WI38 (cell line): ENCODE results near the gene AKT3.
"Not testable (repeated sequence)": the region's sequence is repeated elsewhere in the genome, so short reads cannot be mapped to it uniquely, and the experiment has no call there.

Source experiments
- H3K4me3 ChIP-seq: 2 replicates; pipeline ENCODE4 v1.5.1; 2011; ENCODE audit warnings: low read depth, mild to moderate bottlenecking, control low read depth, low read length
- CTCF ChIP-seq: IDR thresholded peaks from 2 replicates; pipeline ENCODE4 v1.5.1; 2012; ENCODE audit warnings: low read depth, mild to moderate bottlenecking, control low read depth, low read length

Gene AKT3

DNA sequence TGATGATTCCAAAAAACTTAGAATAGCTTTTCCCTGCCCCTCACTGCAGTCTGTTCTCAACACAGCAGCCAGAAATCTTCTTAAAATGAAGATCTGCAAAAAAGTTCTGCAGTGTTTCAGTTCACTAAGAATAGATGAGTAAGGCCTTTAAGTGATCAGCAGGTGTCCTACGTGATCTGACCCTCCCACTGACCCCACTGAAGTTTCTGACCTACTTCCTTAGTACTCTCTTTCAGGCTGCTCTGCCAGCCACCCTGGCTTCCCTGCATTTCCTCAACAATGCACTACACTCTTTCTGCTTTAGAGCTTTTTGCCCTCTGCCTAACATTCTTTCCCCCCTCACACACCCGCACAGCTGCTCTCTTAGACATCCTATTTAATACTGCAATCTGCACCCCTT, 182.5 kb downstream of the AKT3 start:
- no peak for TF ChIP-seq CTCF
- H3K4me3 ChIP-seq: no peak overlapping the region

DNA sequence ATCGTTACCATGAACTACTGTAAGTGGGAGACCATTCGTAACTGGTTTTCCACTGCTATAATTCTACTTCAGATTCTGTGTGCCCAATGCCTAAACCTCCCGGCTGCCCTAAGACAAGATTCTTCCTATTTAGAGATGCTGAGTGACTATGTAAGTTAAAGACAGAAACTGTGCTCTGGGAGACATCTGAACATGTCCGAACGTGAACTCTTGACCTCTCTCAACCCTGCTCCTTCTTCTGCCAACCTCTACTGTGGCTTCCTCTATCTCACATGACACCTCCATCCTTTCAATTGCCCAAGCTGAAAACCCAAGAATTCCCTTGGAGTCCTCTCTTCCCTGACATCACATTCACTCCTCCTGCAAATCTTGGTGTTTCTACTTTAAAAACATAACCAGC, 182.9 kb downstream of the AKT3 start:
- H3K4me3 ChIP-seq: no peak overlapping the region
- no peak for TF ChIP-seq CTCF

GRCh38 chr1:243663651-243664050, 186.4 kb downstream of the AKT3 start:
- TF ChIP-seq CTCF: no peak
- no peak overlapping the region for H3K4me3 ChIP-seq

- not testable (repeated sequence) for H3K4me3 ChIP-seq
Observed at GRCh38 chr1:243662169-243662568, 187.9 kb downstream of the AKT3 start.

- H3K4me3 ChIP-seq: no peak overlapping the region
- no peak for TF ChIP-seq CTCF
Observed at GRCh38 chr1:243658594-243659105, 191.4 kb downstream of the AKT3 start.

DNA sequence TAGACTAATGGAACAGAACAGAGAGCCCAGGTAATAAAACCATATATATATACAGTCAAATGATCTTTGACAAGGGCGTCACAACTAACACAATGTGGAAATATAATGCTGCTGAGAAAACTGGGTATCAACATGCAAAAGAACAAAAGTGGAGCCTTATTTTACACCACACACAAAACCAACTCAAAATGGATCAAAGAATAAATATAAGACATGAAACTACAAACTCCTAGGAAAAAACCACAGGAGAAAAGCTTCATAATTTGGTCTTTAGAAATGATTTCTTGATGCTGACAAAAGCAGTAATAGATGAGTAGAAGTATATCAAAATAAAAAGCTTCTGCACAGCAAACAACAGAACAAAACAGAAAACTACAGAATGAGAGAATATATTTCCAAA, 192.2 kb downstream of the AKT3 start:
- no peak for TF ChIP-seq CTCF

DNA sequence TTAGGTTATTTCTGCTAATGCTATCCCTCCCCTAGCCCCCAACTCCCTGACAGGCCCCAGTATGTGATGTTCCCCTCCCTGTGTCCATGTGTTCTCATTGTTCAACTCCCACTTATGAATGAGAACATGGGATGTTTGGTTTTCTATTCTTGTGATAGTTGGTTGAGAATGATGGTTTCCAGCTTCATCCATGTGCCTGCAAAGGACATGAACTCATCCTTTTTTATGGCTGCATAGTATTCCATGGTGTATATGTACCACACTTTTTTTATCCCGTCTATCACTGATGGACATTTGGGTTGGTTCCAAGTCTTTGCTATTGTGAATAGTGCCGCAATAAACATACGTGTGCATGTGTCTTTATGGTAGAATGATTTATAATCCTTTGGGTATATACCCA, 200.5 kb downstream of the AKT3 start:
- not testable (repeated sequence) for H3K4me3 ChIP-seq

More for the DNA sequence above, 192.2 kb downstream of the AKT3 start:
- no peak overlapping the region for H3K4me3 ChIP-seq

- no peak for TF ChIP-seq CTCF
- no peak overlapping the region for H3K4me3 ChIP-seq
Observed at GRCh38 chr1:243646841-243647240, 203.2 kb downstream of the AKT3 start.
